Tibial nerve (tissue), 3 donors: ENCODE data around the gene PRKACB.

ENCODE experiments used
- POLR2A ChIP-seq, 2 donors: fragments of 450-650 bp; IDR thresholded peaks; one replicate each; pipeline ENCODE4 v1.6.1; 2017; ENCODE audit warnings: antibody characterized with exemption in 2 of 2, mild to moderate bottlenecking in 2 of 2, moderate library complexity in 2 of 2
- TF ChIP-seq, protein P1 (sequence below), 5 experiments: fragments of 200-600 bp in 3 of 5; fragments of 450-650 bp in 2 of 5; sonication (generic) in 3 of 5; IDR thresholded peaks; one replicate each; pipeline ENCODE4 v1.5.1; 2016 to 2019; ENCODE audit warnings: antibody characterized with exemption in 5 of 5, mild to moderate bottlenecking in 3 of 5, moderate library complexity in 2 of 5

DNA sequence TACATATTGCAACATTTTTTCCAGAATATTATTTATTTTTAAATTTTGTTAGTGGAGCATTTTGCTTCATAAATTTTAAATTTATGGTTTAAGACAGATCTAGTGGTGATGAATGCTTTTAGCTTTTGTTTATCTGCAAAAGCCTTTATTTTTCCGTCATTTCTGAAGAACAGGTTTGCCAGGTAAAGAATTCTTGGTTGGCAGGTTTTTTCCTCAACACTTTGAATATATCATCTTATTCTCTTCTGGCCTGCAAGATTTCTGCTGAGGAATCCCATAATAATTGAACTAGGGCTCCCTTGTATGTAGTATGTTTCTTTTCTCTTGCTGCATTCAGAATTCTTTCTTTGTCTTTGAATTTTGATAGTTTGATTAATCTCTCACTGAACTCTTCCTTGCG, 106.6 kb downstream of the PRKACB start:
- TF ChIP-seq POLR2A (IDR thresholded peaks at IDR 0.05): no peak
- TF ChIP-seq, protein P1, sequence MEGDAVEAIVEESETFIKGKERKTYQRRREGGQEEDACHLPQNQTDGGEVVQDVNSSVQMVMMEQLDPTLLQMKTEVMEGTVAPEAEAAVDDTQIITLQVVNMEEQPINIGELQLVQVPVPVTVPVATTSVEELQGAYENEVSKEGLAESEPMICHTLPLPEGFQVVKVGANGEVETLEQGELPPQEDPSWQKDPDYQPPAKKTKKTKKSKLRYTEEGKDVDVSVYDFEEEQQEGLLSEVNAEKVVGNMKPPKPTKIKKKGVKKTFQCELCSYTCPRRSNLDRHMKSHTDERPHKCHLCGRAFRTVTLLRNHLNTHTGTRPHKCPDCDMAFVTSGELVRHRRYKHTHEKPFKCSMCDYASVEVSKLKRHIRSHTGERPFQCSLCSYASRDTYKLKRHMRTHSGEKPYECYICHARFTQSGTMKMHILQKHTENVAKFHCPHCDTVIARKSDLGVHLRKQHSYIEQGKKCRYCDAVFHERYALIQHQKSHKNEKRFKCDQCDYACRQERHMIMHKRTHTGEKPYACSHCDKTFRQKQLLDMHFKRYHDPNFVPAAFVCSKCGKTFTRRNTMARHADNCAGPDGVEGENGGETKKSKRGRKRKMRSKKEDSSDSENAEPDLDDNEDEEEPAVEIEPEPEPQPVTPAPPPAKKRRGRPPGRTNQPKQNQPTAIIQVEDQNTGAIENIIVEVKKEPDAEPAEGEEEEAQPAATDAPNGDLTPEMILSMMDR (IDR thresholded peaks at IDR 0.05): no peak
